ENCODE data around the gene AMIGO2.

- TF ChIP-seq CTCF (IDR thresholded peaks at IDR 0.05) (no peak), POLR2A (IDR thresholded peaks at IDR 0.05) (no peak)
These were observed 41.0 kb upstream of the AMIGO2 start for GRCh38 chr12:47120736-47121135.
